Tibial nerve (tissue), 4 donors: Measurements from ENCODE around the gene DLK1. TPM values are rescaled to one million over a fixed set of nuclear protein-coding genes. Genes with fewer than 3 reads are reported as not detected.

Experiments
- DNase-seq, 2 donors: peaks; one replicate each; pipeline ENCODE4 v3.0.0-alpha.2; 2019; ENCODE audit warnings: low spot score in 2 of 2
- H3K27ac ChIP-seq, 4 donors: fragments of 200-600 bp; sonication (generic) in 3 of 4; one replicate each; pipeline ENCODE4 v1.5.1; 2017 to 2019; ENCODE audit warnings: mild to moderate bottlenecking in 1 of 4
- H3K27me3 ChIP-seq, 2 donors: fragments of 200-600 bp; sonication (generic) in 1 of 2; one replicate each; pipeline versions ENCODE4 v1.5.1 to v1.6.0; 2017 to 2019
- H3K36me3 ChIP-seq, 3 donors: fragments of 200-600 bp; sonication (generic); one replicate each; pipeline ENCODE4 v1.5.1; 2018 to 2019
- H3K4me1 ChIP-seq, 4 donors: fragments of 200-600 bp; sonication (generic) in 3 of 4; one replicate each; pipeline ENCODE4 v1.5.1; 2017 to 2019
- H3K4me3 ChIP-seq, 4 donors: fragments of 200-600 bp; sonication (generic) in 3 of 4; one replicate each; pipeline ENCODE4 v1.5.1; 2017 to 2019; ENCODE audit warnings: mild to moderate bottlenecking in 1 of 4, moderate library complexity in 1 of 4
- H3K9me3 ChIP-seq, 4 donors: fragments of 200-600 bp; sonication (generic) in 3 of 4; one replicate each; pipeline ENCODE4 v1.5.1; 2017 to 2019
- EP300 ChIP-seq, 2 donors: sonication (generic); formaldehyde crosslinking; IDR thresholded peaks; one replicate each; pipeline ENCODE4 v1.6.1; 2017; ENCODE audit warnings: antibody characterized with exemption in 2 of 2, mild to moderate bottlenecking in 1 of 2
- POLR2A ChIP-seq, 2 donors: fragments of 450-650 bp; IDR thresholded peaks; one replicate each; pipeline ENCODE4 v1.6.1; 2017; ENCODE audit warnings: antibody characterized with exemption in 2 of 2, mild to moderate bottlenecking in 2 of 2, moderate library complexity in 2 of 2
- WGBS, 2 donors: methylation state at CpG; one replicate each; pipeline ENCODE4 v1.1.5; 2018; 5-methylcytosine and 5-hydroxymethylcytosine counted together
- total RNA-seq, 4 donors: library from RNA; depleted of rRNA; stranded (reverse); fragments of >200 nt; gene quantifications; one replicate each; pipeline ENCODE4 v1.1.0, GENCODE V29; 2016
- TF ChIP-seq, protein P1 (sequence below), 5 experiments: fragments of 200-600 bp in 3 of 5; fragments of 450-650 bp in 2 of 5; sonication (generic) in 3 of 5; IDR thresholded peaks; one replicate each; pipeline ENCODE4 v1.5.1; 2016 to 2019; ENCODE audit warnings: antibody characterized with exemption in 5 of 5, mild to moderate bottlenecking in 3 of 5, moderate library complexity in 2 of 5

The DLK1 gene
- total RNA-seq, 4 donors from 2014 or later, result not detected

DNA sequence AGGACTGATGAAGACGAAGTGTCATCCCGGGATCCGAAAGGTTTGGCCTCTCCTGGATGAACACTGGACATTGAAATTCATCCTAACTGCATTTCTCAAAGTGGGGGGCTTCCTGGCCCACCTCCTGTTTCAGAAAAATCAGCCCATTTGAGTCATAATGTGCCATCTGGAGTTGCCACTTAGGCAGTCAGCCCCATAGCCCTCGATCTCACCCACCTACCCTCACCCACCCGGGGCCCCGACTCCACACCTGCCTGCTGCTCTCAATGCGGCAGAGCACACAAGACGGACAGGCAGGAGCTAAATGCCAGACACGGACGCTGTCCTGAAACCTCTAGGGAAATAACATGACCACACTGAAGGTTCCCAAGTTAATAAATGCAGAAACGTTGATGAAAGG is 12.6 kb downstream of the DLK1 start:
- no peaks in the 10 kb centered on the region for H3K4me1 ChIP-seq
- WGBS, 2 donors, result 77 to 79% methylated on average over 11 of the region's 11 CpGs
- no peaks in the 10 kb centered on the region for H3K27me3 ChIP-seq
- peaks cover 0 to 15% (median 0%) of the 10 kb centered on the region in 4 donors for H3K9me3 ChIP-seq
- no peak for DNase-seq
- TF ChIP-seq POLR2A (IDR thresholded peaks at IDR 0.05) (no peak), EP300 (IDR thresholded peaks at IDR 0.05) (no peak)
- TF ChIP-seq, protein P1, sequence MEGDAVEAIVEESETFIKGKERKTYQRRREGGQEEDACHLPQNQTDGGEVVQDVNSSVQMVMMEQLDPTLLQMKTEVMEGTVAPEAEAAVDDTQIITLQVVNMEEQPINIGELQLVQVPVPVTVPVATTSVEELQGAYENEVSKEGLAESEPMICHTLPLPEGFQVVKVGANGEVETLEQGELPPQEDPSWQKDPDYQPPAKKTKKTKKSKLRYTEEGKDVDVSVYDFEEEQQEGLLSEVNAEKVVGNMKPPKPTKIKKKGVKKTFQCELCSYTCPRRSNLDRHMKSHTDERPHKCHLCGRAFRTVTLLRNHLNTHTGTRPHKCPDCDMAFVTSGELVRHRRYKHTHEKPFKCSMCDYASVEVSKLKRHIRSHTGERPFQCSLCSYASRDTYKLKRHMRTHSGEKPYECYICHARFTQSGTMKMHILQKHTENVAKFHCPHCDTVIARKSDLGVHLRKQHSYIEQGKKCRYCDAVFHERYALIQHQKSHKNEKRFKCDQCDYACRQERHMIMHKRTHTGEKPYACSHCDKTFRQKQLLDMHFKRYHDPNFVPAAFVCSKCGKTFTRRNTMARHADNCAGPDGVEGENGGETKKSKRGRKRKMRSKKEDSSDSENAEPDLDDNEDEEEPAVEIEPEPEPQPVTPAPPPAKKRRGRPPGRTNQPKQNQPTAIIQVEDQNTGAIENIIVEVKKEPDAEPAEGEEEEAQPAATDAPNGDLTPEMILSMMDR (IDR thresholded peaks at IDR 0.05), result no peak
- no peak overlapping the region for H3K4me3 ChIP-seq
- no peak overlapping the region for H3K27ac ChIP-seq
- no peaks in the 10 kb centered on the region for H3K36me3 ChIP-seq

DNA sequence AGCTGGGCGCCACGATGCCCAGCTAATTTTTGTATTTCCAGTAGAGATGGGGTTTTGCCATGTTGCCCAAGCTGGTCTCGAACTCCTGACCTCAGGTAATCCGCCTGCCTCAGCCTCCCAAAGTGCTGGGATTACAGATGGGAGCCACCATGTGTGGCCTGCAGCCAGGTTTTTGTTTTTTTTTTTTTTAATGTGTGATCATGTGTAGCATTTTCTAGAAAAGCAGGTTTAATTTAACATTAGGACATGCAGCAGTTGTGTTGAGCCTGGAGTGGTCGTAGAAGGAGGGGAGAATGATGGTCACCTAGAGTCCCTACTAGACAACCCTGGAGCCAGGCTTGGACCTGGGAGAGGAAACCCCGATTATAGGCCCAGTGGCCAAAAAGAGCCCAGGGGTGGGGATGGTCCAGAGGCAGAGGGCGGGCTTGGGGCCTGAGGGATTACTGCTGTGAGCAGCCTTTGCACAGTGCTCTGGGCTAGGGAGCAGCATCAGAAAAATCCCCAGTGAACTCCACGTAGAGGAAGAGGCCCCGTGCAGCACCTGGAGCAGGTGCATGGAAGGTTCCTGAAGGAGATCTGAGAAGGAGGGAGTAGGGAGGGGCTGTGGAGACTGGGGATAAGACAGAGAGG is 13.6 kb downstream of the DLK1 start:
- no peaks in the 10 kb centered on the region for H3K36me3 ChIP-seq
- no peak overlapping the region for H3K27ac ChIP-seq
- TF ChIP-seq POLR2A (IDR thresholded peaks at IDR 0.05) (no peak), EP300 (IDR thresholded peaks at IDR 0.05) (no peak)
- TF ChIP-seq, protein P1 (IDR thresholded peaks at IDR 0.05), result no peak
- WGBS, 2 donors, result 83 to 89% methylated on average over 8 to 9 of the region's 9 CpGs
- H3K4me3 ChIP-seq, result no peak overlapping the region
- no peaks in the 10 kb centered on the region for H3K27me3 ChIP-seq
- no peaks in the 10 kb centered on the region for H3K4me1 ChIP-seq
- DNase-seq, result no peak
- H3K9me3 ChIP-seq, result peaks cover 0 to 15% (median 0%) of the 10 kb centered on the region in 4 donors

DNA sequence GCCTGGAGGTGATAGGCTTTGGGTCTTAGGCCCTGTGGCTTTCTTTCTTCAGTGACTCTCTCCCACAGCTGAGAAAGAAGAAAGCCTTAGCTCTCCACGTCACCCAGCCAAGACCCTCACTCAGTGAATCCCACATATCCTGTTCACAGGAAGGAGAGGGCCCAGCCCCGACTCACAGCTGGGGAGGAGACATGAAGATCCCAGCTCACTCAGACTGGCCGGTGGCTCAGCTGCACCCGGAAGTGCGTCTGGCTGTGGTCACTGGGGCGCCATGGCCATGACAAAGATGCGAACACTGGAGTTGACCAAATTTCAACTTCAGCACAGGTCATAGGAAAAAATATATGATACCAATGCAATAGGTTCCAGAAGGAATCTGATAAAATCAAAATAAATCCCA is 14.2 kb downstream of the DLK1 start:
- no peaks in the 10 kb centered on the region for H3K27me3 ChIP-seq
- WGBS, 2 donors, result 90 to 95% methylated on average over 7 of the region's 7 CpGs
- no peak overlapping the region for H3K4me3 ChIP-seq
- H3K9me3 ChIP-seq, result peaks cover 0 to 15% (median 0%) of the 10 kb centered on the region in 4 donors
- H3K27ac ChIP-seq, result no peak overlapping the region
- TF ChIP-seq, protein P1 (IDR thresholded peaks at IDR 0.05), result no peak
- TF ChIP-seq EP300 (IDR thresholded peaks at IDR 0.05) (no peak), POLR2A (IDR thresholded peaks at IDR 0.05) (no peak)
- DNase-seq, result no peak
- no peaks in the 10 kb centered on the region for H3K36me3 ChIP-seq
- no peaks in the 10 kb centered on the region for H3K4me1 ChIP-seq

DNA sequence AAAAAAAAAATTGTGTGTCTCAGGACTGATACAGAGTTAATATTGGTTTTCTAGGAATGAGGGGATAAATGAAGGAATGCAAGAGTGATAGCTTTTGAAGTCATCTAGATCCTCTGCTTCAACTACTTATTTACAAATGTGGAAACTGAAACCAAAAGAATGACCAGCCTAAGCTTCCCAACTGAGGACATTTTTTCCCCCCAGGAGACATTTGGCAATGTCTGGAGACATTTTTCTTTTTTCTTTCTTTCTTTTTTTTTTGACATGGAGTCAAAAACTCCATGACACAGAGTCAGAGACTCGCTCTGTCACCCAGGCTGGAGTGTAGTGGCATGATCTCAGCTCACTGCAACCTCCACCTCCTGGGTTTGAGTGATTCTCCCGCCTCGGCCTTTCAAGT is 15.3 kb downstream of the DLK1 start:
- Histone ChIP-seq H3K27ac (no peak overlapping the region), H3K27me3 (no peaks in the 10 kb centered on the region), H3K4me1 (no peaks in the 10 kb centered on the region), H3K4me3 (no peak overlapping the region), H3K36me3 (no peaks in the 10 kb centered on the region), H3K9me3 (peaks cover 0 to 15% (median 0%) of the 10 kb centered on the region in 4 donors)
- TF ChIP-seq EP300 (IDR thresholded peaks at IDR 0.05), result no peak
- TF ChIP-seq, protein P1 (IDR thresholded peaks at IDR 0.05), result no peak
- 61 to 62% methylated on average over 3 of the region's 3 CpGs for WGBS, 2 donors
- DNase-seq, result no peak

DNA sequence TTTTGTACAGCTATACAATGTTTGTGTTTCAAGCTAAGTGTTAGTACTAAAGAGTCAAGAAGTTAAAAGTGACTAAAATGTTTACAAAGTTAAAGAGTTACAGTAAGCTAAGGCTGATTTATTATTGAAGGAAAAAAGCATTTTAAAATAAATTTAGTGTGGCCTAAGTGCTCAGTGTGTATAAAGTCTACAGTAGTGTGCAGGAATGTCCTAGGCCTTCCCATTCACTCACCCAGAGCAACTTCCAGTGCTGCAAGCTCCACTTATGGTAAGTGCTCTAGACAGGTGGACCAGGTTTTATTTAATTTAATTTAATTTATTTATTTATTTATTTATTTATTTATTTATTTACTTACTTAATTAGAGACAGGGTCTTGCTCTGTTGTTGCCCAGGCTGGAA is 19.6 kb downstream of the DLK1 start:
- H3K4me3 ChIP-seq, result no peak overlapping the region
- H3K27ac ChIP-seq, result no peak overlapping the region
- H3K36me3 ChIP-seq, result no peaks in the 10 kb centered on the region
- H3K9me3 ChIP-seq, result peaks cover 0 to 8% (median 0%) of the 10 kb centered on the region in 4 donors
- no peaks in the 10 kb centered on the region for H3K4me1 ChIP-seq
- H3K27me3 ChIP-seq, result no peaks in the 10 kb centered on the region
- DNase-seq, result no peak
- TF ChIP-seq EP300 (IDR thresholded peaks at IDR 0.05), result no peak
- no peak for TF ChIP-seq POLR2A (IDR thresholded peaks at IDR 0.05)
- TF ChIP-seq, protein P1 (IDR thresholded peaks at IDR 0.05), result no peak
